GM12875 (cell line): Measurements from ENCODE around the gene STRBP.
A peak's percentile ranks its signal among the peaks of the same experiment; 100 is the strongest.

Experiments used
- H3K4me3 ChIP-seq: one replicate; pipeline ENCODE4 v1.5.1; 2011; ENCODE audit warnings: low read depth, low read length, control low read depth
- TF ChIP-seq, protein P1 (sequence below): IDR thresholded peaks from 2 replicates; pipeline ENCODE4 v1.5.1; 2011; ENCODE audit warnings: low read depth, mild to moderate bottlenecking, control low read depth, inconsistent platforms, low read length, moderate library complexity, borderline replicate concordance; ENCODE audit not compliant: insufficient read depth

STRBP gene

DNA sequence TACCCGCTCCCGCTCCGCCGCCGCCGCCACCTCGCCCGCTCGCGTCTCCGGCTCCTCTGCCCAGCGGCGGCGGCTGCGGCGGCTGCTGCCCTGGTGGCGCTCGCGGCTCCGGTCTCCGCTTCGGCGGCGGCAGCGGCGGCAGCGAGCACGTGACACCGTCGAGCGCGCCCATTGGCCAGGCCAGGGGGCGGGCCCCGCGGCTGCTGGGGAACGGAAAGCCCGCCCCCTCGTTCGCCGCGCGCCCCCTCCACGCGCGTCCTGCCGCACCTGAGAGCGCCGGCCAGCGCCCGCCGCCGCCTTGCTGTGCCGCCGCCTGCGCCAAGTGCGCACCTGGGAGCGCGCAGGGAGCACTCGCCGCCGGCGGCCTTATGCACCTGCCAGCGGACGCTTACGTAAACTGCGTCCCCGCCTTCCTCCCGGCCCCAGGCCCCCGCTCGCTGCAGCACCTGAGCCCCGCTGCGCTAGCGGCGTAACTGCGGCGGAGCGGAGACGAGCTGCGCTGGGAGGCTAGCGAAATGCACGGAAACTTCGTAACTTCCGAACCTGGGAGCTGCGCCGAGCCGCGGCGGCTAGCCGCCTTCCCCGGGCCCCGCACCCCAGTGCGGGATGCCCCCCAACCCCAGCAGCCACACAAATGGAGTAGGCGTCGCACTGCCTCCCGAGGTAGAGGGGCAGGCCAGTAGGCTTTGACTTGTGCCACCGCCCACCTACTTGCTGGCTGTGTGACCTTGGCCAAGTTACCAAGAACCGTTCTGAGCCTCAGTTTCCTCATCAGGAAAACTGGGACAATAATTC, at the start of gene STRBP:
TSS of gene STRBP (minus strand) at position 122 of the 795 bp plus-strand sequence. CDS start 84,452 bp downstream, outside the sequence.
- peak within 1 kb of the TSS; percentile 85 for H3K4me3 ChIP-seq
- TF ChIP-seq, protein P1, sequence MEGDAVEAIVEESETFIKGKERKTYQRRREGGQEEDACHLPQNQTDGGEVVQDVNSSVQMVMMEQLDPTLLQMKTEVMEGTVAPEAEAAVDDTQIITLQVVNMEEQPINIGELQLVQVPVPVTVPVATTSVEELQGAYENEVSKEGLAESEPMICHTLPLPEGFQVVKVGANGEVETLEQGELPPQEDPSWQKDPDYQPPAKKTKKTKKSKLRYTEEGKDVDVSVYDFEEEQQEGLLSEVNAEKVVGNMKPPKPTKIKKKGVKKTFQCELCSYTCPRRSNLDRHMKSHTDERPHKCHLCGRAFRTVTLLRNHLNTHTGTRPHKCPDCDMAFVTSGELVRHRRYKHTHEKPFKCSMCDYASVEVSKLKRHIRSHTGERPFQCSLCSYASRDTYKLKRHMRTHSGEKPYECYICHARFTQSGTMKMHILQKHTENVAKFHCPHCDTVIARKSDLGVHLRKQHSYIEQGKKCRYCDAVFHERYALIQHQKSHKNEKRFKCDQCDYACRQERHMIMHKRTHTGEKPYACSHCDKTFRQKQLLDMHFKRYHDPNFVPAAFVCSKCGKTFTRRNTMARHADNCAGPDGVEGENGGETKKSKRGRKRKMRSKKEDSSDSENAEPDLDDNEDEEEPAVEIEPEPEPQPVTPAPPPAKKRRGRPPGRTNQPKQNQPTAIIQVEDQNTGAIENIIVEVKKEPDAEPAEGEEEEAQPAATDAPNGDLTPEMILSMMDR = no peak

DNA sequence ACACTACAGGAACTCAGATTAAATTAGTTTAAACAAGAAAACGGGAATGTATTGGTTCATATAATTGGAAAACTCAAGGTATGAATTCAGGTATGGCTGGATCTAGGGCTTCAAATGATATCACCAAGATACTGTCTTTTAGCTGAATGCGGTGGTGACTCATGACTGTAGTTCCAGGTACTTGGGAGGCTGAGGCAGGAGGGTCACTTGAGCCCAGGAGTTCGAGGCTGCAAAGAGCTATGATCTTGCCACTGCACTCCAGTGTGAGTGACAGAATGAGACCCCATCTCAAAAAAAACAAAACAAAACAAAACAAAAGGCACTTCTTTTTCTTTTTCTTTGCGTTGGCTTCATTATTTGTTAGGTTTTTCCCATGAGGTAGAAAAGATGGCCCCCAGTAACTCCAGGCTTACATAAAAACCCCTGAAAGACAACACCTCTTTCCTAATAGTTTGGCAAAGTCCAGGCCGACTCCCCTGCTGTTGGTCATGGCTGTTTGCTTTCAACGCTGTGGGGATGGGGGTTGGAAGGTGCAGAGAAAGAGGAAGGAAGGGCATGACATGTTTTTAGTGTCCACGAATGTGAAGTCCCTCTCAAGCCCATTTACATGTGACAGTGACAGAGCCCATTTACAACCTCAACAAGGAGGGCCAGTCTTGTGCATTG, 47.8 kb upstream of the STRBP start:
- TF ChIP-seq, protein P1 = no peak

DNA sequence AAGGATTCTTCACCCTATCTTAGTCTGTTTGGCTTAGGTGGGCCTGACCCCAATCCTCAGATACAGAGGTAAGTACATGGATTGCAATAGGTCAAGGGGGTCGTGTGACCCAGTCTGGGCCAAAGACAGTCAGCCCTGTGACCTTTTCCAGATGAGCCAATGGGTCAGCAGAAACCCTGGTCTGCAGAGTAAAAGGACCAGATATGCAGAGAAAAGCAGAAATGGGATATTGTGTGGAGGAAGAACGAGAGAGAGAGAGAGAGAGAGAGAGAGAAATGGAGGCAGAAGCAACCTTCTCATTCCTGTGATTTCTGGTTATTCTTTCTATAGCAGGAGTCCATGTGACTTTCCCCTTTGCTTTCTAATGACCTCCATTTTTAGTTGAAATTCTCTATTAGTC, 47.2 kb upstream of the STRBP start:
- H3K4me3 ChIP-seq = no peak overlapping the region

More for the DNA sequence above, 47.8 kb upstream of the STRBP start:
- no peak overlapping the region for H3K4me3 ChIP-seq

DNA sequence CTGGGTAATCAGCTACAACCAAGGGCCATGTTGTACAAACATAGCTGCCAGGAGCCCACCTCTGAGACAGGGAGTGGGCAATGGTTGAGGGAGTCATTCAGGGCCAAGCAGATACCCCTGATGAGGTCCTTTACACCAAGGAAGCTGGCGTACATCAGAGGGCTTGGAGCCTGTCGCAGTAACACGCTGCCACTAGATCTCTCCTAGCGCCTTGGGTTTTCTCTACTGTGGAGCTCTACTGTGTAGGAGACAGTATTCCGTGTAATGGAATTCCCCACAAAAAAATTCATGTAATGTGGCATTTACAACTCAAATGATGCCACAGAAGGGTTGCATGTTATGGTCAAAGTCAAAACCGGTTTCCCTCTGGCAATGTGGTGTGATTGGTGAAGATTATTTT, 46.2 kb upstream of the STRBP start:
- TF ChIP-seq, protein P1 = no peak
- no peak overlapping the region for H3K4me3 ChIP-seq

More for the DNA sequence above, 47.2 kb upstream of the STRBP start:
- TF ChIP-seq, protein P1 = no peak

DNA sequence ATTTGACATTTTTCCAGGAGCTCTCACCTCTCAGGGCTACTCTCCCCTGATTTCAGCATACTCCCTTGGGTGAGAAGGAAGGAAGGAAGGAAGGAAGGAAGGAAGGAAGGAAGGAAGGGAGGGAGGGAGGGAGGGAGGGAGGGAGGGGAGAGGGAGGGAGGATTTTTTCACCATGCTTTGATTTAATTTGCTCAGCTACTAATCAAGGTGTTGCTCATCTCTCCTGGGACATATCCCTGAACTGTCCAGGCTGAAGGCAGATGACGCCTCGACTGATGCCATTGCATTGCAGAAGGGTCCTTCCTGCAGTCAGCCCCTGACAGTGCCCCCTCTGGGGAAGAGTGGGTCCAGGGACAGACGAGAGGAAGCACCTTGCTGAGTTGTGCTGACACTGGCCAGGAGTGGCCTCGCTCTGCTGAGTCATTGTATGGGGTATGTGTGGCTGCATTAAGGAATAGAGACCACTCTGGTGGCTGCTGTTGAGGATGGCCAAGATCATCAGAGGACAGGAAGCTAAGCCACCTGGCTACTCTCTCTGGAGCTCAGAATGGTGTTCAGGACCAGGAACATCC, 44.0 kb upstream of the STRBP start:
- no peak overlapping the region for H3K4me3 ChIP-seq
- TF ChIP-seq, protein P1 = no peak

DNA sequence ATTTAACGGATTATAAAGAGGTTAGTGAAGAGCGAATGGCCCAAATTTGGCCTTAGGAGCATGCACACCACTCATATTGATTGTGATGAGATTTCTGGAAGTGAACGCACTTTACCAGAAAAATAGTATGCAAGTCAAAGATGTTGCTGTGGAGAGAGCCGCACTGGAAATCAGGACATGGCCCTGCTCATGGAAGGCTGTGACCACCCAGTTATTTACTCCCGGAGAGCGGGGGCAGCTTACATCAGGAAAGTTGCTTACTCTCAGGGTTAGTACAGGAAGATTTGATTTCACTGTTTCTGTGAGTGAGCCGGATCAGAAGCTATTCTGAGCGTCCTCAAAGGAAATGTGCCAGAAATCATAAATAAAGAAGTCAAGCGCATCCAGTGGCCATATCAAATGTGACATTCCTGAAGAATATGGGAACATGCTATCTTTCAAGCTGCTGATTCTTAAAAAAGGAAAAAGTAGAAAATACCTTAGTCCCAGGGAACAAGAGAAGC, 42.9 kb upstream of the STRBP start:
- TF ChIP-seq, protein P1 = no peak
- H3K4me3 ChIP-seq = no peak overlapping the region
